GM18870 (cell line): ENCODE data around the gene C2orf68.
"Not testable (repeated sequence)": the region's sequence is repeated elsewhere in the genome, so short reads cannot be mapped to it uniquely, and the experiment has no call there.

Experiments
- ATAC-seq: cut with Tn5 transposase; IDR thresholded peaks from one replicate; pipeline ENCODE4 v1.9.1; 2021; ENCODE audit warnings: moderate library complexity; ENCODE audit not compliant: unreplicated experiment

The C2orf68 gene

GRCh38 chr2:85600951-85601770, 10.7 kb downstream of the C2orf68 start:
- no peak for ATAC-seq

GRCh38 chr2:85600235-85600575, 11.7 kb downstream of the C2orf68 start:
- ATAC-seq, result no peak

GRCh38 chr2:85599468-85600234, 12.2 kb downstream of the C2orf68 start:
- ATAC-seq, result no peak

DNA sequence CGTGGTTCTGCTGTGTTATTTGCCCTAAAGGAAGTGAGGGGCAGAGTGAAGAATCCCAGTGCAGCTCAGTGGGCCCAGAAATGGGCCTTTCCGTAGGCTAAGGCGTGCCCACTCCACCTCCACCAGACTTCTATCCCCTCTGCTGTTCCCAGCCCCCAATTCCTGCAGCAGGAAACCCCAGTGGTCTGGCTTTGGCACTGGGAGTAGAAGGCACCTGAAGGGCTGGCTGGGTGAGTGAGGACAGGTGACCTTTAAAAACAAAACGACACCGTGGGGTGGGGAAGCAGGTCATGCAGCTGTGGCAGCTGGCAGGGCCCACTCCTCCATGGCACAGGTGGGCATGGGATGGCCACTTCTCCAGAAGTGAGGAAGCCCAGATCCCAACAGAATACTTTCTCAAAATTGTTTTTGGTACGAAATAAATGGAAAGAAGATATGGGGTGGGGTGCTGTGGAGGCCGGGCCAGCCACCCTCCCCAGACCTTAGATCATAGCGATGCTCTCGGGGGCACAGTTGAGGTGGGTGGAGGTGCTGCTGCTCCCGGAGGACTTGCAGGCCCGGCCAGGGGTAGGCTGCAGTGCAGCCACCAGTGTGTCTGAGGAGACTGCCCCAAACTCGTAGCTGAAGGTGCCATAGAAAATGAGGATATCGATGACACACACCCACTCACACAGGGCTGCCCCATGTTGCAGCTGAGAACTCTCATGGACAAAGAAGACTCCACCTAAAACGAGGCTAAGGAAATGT, 13.1 kb downstream of the C2orf68 start:
- no peak for ATAC-seq

- no peak for ATAC-seq
Observed at GRCh38 chr2:85597241-85597640, 14.6 kb downstream of the C2orf68 start.

DNA sequence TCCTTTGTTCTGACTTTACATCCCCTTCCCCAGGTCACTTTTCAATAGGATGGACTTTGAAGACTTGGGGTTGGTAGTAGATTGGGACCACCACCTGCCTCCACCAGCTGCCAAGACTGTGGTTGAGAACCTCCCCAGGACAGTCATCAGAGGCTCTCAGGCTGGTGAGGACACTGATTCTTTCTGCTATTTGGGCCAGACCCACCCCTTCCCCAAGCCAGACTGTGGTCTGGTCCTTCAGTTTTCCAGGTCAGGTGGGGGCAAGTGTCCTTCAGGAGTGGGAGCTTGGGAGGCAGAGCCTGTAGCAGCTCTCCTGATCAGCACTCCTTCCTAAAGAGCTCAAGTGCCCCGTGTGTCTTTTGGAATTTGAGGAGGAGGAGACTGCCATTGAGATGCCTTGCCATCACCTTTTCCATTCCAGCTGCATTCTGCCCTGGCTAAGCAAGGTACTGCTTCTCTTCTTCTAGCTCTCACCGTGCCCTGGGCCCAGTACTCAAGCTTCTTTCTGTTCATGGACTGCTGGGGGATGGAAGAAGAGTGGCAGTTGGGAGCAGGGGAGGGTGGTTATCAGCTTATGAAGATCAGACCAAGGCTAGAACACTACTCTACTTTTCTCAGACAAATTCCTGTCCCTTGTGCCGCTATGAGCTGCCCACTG, 15.3 kb downstream of the C2orf68 start:
- no peak for ATAC-seq

DNA sequence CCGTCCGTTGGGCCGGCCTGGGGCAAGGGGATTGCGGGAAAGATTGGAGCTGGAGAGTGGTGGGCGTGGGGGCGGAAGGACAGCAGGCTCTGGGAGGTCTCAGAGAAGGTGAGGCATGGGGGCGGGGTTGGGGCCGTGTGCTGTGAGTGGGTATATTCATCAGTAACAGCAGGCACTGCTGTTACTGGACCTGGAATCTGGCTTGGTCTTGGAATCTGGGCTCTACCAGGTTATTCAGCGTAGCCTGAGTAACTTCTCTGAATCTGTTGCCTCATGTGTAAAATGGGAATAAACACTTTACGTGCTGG, 15.9 kb downstream of the C2orf68 start:
- ATAC-seq, result no peak

- peak; percentile 98 for ATAC-seq
Observed at GRCh38 chr2:85595301-85596025, 16.4 kb downstream of the C2orf68 start, which contains the start of gene RNF181. Gene RNF181 (plus strand): TSS chr2:85595745. CDS start chr2:85595764, 19 bp downstream.

- no peak for ATAC-seq
Observed at GRCh38 chr2:85594715-85595300, 17.1 kb downstream of the C2orf68 start.

DNA sequence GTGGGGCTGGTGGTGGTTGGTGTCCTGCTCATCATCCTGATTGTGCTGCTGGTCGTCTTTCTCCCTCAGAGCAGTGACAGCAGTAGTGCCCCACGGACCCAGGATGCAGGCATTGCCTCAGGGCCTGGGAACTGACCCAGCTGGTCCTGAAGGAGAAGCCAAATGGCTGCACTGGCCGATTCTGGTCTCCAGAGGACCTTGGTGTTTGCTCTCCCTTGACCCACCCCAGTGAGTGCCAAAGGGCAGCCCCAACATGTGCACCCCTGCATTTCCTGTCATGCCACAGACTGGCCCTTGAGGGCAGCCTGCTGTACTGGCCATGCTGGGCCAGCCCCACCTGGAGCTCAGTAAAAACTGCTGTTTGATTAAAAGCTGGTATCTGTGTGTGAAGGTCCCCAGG, 18.8 kb downstream of the C2orf68 start:
- ATAC-seq, result no peak

DNA sequence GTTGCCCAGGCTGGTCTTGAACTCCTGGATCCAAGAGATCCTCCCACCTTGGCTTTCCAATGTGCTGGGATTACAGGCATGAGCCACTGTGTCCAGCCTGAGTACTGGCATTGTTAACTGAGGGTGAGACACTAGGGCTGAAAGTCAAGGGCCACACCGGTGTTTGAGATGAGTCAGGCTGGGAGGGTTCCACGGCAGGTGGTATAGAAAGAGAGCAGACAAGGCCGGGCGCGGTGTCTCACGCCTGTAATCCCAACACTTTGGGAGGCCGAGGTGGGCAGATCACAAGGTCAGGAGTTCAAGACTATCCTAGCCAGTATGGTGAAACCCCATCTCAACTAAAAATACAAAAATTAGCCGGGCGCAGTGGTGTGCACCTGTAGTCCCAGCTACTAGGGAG, 19.6 kb downstream of the C2orf68 start:
- ATAC-seq, result not testable (repeated sequence)

- no peak for ATAC-seq
Observed at GRCh38 chr2:85591563-85591962, 20.3 kb downstream of the C2orf68 start.

DNA sequence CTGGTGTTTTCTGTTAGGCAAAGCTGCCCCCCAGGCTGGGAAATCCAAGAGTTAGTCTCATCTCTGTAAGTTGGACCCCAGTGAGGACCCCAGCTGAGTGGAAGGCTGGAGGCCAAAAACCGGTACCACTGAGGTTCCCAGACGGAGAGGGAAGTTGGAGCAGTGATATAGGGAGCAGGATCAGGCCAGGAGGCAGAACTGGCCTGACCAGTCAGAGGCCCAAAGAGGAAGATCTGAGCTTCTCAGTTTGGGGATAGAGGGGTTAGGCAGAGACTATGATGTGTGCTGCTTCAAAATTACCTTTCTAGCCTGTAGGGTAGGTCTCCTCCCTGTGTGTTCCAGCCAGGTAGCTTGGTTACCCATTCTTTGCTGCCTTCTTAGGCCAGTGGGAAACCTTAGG, 20.9 kb downstream of the C2orf68 start:
- no peak for ATAC-seq

GRCh38 chr2:85589982-85590791, 21.7 kb downstream of the C2orf68 start:
- no peak for ATAC-seq

DNA sequence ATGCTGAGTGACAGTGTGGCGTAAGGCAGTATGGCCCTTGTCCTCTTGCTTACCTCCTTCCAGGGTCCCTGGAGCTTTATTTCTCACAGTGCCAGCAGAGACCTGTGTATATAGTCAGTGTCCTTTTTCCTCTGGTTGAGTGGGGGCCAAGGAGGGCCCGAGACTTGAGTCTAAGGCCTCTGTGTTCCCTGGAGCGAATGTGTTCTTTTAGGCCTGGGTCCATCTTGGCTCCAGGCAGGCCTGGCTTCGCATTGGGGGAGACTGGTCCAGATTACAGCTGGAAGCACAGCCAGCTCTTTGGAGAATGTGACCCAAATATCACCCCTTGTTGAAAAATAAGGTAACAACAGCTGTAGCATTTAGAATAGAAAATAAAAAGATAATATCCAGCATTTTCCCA, 22.7 kb downstream of the C2orf68 start:
- ATAC-seq, result no peak

- ATAC-seq, result no peak
Observed at GRCh38 chr2:85588645-85589044, 23.2 kb downstream of the C2orf68 start.

GRCh38 chr2:85588236-85588635, 23.6 kb downstream of the C2orf68 start:
- no peak for ATAC-seq

- no peak for ATAC-seq
Observed at GRCh38 chr2:85585781-85586105, 26.1 kb downstream of the C2orf68 start.
